ENCODE results near the gene ZNF2. TPM values are rescaled to one million over a fixed set of nuclear protein-coding genes. Genes with fewer than 3 reads are reported as not detected.
"Not testable (repeated sequence)": the region's sequence is repeated elsewhere in the genome, so short reads cannot be mapped to it uniquely, and the experiment has no call there.

ZNF2 gene
- total RNA-seq, 4 donors from 2014 or later, result 5.9 to 20.2 (median 8.7) TPM

DNA sequence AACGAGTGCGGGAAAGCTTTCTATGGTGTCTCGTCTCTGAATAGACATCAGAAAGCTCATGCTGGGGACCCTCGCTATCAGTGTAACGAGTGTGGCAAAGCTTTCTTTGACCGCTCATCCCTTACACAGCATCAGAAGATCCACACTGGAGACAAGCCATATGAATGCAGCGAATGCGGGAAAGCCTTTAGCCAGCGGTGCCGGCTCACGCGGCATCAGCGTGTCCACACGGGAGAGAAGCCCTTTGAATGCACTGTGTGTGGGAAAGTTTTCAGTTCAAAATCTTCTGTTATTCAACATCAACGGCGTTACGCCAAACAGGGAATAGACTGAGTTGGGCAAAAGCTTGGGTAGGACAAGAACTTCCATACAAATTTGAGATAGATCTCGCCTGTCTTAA, 16.2 kb downstream of the ZNF2 start:
- no peaks in the 10 kb centered on the region for H3K4me1 ChIP-seq
- TF ChIP-seq, protein P1, sequence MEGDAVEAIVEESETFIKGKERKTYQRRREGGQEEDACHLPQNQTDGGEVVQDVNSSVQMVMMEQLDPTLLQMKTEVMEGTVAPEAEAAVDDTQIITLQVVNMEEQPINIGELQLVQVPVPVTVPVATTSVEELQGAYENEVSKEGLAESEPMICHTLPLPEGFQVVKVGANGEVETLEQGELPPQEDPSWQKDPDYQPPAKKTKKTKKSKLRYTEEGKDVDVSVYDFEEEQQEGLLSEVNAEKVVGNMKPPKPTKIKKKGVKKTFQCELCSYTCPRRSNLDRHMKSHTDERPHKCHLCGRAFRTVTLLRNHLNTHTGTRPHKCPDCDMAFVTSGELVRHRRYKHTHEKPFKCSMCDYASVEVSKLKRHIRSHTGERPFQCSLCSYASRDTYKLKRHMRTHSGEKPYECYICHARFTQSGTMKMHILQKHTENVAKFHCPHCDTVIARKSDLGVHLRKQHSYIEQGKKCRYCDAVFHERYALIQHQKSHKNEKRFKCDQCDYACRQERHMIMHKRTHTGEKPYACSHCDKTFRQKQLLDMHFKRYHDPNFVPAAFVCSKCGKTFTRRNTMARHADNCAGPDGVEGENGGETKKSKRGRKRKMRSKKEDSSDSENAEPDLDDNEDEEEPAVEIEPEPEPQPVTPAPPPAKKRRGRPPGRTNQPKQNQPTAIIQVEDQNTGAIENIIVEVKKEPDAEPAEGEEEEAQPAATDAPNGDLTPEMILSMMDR (IDR thresholded peaks at IDR 0.05), result no peak
- no peak for TF ChIP-seq POLR2A (IDR thresholded peaks at IDR 0.05)
- no peak overlapping the region for H3K27ac ChIP-seq
- H3K4me3 ChIP-seq, result no peak overlapping the region
- DNase-seq, result no peak
- peaks cover 0 to 6% of the 10 kb centered on the region in 2 donors for H3K9me3 ChIP-seq
- intact Hi-C loops (cut with DNase I; ENCODE audit: low total_unique reads), result no loop called here
- no peaks in the 10 kb centered on the region for H3K27me3 ChIP-seq
- no peaks in the 10 kb centered on the region for H3K36me3 ChIP-seq

DNA sequence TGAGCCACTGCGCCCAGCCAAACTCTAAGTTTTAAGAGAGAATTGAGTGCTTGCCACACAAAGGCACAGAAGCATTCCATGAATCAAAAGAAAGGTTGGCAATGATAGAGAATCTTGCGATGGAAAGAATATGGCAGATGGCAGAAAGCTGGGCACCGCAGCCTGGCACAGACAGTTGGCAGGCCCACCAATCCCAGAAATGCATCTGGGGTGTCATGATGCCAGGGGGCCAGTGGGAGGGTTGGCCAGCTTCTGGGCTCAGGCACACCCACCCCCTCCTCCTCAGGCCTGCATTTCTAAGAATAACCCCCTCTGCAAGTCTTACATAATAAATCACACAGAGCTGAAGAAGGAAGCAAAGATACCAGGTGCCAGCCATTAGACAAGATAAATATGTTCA, 19.6 kb downstream of the ZNF2 start:
- peaks cover 0 to 6% of the 10 kb centered on the region in 2 donors for H3K9me3 ChIP-seq
- H3K4me3 ChIP-seq, result no peak overlapping the region
- H3K36me3 ChIP-seq, result no peaks in the 10 kb centered on the region
- H3K4me1 ChIP-seq, result no peaks in the 10 kb centered on the region
- intact Hi-C loops (cut with DNase I; ENCODE audit: low total_unique reads), result no loop called here
- H3K27me3 ChIP-seq, result no peaks in the 10 kb centered on the region
- H3K27ac ChIP-seq, result no peak overlapping the region
- no peak for TF ChIP-seq POLR2A (IDR thresholded peaks at IDR 0.05)
- TF ChIP-seq, protein P1 (IDR thresholded peaks at IDR 0.05), result no peak
- DNase-seq, result no peak

DNA sequence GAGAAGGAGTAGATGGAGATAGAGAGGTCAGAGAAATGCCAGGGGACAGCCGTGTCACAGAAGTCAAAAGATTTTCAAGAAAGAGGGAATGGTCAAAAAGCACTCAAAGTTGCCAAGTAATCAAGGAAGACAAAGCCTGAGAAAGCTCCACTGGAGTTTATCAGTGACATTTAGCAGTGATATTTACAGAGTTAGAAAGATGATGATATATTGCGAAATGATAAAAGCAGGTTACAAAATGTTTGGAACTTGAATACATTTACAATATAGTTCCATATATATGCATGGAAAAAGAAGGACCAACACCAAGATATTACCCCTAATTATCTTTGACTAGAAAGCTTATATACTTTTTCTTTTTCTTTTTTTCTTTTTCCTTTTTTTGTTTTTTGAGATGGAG, 20.4 kb downstream of the ZNF2 start:
- TF ChIP-seq POLR2A (IDR thresholded peaks at IDR 0.05), result no peak
- TF ChIP-seq, protein P1 (IDR thresholded peaks at IDR 0.05), result no peak

DNA sequence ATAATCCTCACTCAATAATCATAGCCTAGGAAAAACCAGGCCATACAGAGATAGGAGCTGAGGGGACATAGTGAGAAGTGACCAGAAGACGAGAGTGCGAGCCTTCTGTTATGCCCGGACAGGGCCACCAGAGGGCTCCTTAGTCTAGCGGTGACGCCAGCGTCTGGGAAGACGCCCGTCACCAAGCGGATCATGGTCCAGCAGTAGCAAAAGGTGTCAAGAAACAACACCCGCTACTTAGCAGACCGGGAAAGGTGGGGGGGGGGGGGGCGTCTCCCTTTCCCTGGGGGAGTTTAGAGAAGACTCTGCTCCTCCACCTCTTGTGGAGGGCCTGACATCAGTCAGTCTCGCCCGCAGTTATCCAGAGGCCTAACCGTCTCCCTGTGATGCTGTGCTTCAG, 27.3 kb downstream of the ZNF2 start:
- H3K36me3 ChIP-seq; intact Hi-C loops (cut with DNase I; ENCODE audit: low total_unique reads); H3K4me1 ChIP-seq; H3K27me3 ChIP-seq; H3K9me3 ChIP-seq; H3K27ac ChIP-seq; H3K4me3 ChIP-seq: not testable (repeated sequence)
- TF ChIP-seq, protein P1 (IDR thresholded peaks at IDR 0.05), result peak; percentile 45 to 69 (median 64)
- DNase-seq, result peak; percentile 51 to 63

More for the DNA sequence above, 20.4 kb downstream of the ZNF2 start:
- H3K4me3 ChIP-seq, result no peak overlapping the region
- H3K9me3 ChIP-seq, result peaks cover 0 to 5% of the 10 kb centered on the region in 2 donors
- no peak overlapping the region for H3K27ac ChIP-seq
- DNase-seq, result no peak
- H3K27me3 ChIP-seq, result no peaks in the 10 kb centered on the region
- intact Hi-C loops (cut with DNase I; ENCODE audit: low total_unique reads), result no loop called here
- H3K36me3 ChIP-seq, result no peaks in the 10 kb centered on the region
- no peaks in the 10 kb centered on the region for H3K4me1 ChIP-seq

DNA sequence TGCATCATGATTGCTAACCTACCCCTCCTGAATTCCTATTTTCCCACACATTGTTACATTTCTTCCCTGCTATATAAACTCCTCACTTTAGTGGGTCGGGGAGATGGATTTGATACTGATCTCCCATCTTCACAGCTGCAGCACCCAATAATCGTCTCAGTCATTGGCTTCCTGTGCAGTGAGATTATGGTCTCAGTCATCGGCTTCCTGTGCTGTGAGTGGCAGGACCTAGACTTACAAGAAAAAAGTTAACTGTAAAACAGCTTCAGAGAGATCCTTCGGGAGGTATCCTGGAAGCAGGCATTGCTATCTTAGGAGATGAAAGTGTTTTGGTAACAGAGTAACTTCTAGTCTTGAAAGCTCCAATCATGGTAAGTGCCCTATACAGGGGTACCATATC, 38.3 kb downstream of the ZNF2 start:
- peaks cover 0 to 5% of the 10 kb centered on the region in 2 donors for H3K4me1 ChIP-seq
- H3K36me3 ChIP-seq, result no peaks in the 10 kb centered on the region
- H3K27ac ChIP-seq, result no peak overlapping the region
- H3K27me3 ChIP-seq, result no peaks in the 10 kb centered on the region
- no peak for DNase-seq
- H3K9me3 ChIP-seq, result no peaks in the 10 kb centered on the region
- intact Hi-C loops (cut with DNase I; ENCODE audit: low total_unique reads), result no loop called here
- H3K4me3 ChIP-seq, result no peak overlapping the region
- TF ChIP-seq, protein P1 (IDR thresholded peaks at IDR 0.05), result no peak
- no peak for TF ChIP-seq POLR2A (IDR thresholded peaks at IDR 0.05)

All from uterus (tissue), 4 donors.